Adipocyte (in vitro differentiated cells): ENCODE results near the gene DYNC1LI2.

Source experiments
- DNase-seq: peaks from one replicate; pipeline ENCODE4 v3.0.0-alpha.2; 2015; ENCODE audit warnings: low read depth
- H3K27me3 ChIP-seq: replicated peaks from 2 replicates; pipeline ENCODE4 v1.7.0; 2013; ENCODE audit warnings: mild to moderate bottlenecking, low read length, moderate library complexity; ENCODE audit not compliant: control insufficient read depth, insufficient read depth
- H3K36me3 ChIP-seq: 2 replicates; pipeline ENCODE4 v1.7.0; 2013; ENCODE audit warnings: low read length, mild to moderate bottlenecking, moderate library complexity; ENCODE audit not compliant: control insufficient read depth, insufficient read depth, severe bottlenecking
- H3K4me1 ChIP-seq: 2 replicates; pipeline ENCODE4 v1.7.0; 2013; ENCODE audit warnings: mild to moderate bottlenecking, low read length, moderate library complexity; ENCODE audit not compliant: control insufficient read depth, insufficient read depth
- H3K4me3 ChIP-seq: 2 replicates; pipeline ENCODE4 v1.7.0; 2013; ENCODE audit warnings: mild to moderate bottlenecking, low read length, moderate library complexity
- H3K9ac ChIP-seq: 2 replicates; pipeline ENCODE4 v1.7.0; 2013; ENCODE audit warnings: mild to moderate bottlenecking, low read length, moderate library complexity
- H3K9me3 ChIP-seq: 2 replicates; pipeline ENCODE4 v1.7.0; 2013; ENCODE audit warnings: mild to moderate bottlenecking, low read length, moderate library complexity; ENCODE audit not compliant: control insufficient read depth

The DYNC1LI2 gene

GRCh38 chr16:66713076-66713475 is 38.3 kb downstream of the DYNC1LI2 start:
- H3K27me3 ChIP-seq: no peaks in the 10 kb centered on the region
- H3K9ac ChIP-seq: no peak overlapping the region
- H3K9me3 ChIP-seq: peaks cover 6% of the 10 kb centered on the region
- H3K4me3 ChIP-seq: no peak overlapping the region
- no peak for DNase-seq
- H3K4me1 ChIP-seq: no peaks in the 10 kb centered on the region
- H3K36me3 ChIP-seq: no peaks in the 10 kb centered on the region

GRCh38 chr16:66712512-66712911 is 38.9 kb downstream of the DYNC1LI2 start:
- peaks cover 6% of the 10 kb centered on the region for H3K9me3 ChIP-seq
- no peaks in the 10 kb centered on the region for H3K36me3 ChIP-seq
- no peak overlapping the region for H3K9ac ChIP-seq
- H3K4me3 ChIP-seq: no peak overlapping the region
- no peaks in the 10 kb centered on the region for H3K4me1 ChIP-seq
- no peak for DNase-seq
- H3K27me3 ChIP-seq: no peaks in the 10 kb centered on the region

GRCh38 chr16:66711581-66711980 is 39.8 kb downstream of the DYNC1LI2 start:
- Histone ChIP-seq H3K9me3 (peaks cover 6% of the 10 kb centered on the region), H3K4me1 (peaks cover 2% of the 10 kb centered on the region), H3K9ac (no peak overlapping the region), H3K36me3 (no peaks in the 10 kb centered on the region), H3K27me3 (no peaks in the 10 kb centered on the region), H3K4me3 (no peak overlapping the region)
- no peak for DNase-seq

GRCh38 chr16:66706506-66706880 is 44.9 kb downstream of the DYNC1LI2 start:
- peaks cover 1% of the 10 kb centered on the region for H3K9me3 ChIP-seq
- H3K27me3 ChIP-seq: no peaks in the 10 kb centered on the region
- peak overlapping the region; percentile 1 for H3K9ac ChIP-seq
- no peaks in the 10 kb centered on the region for H3K36me3 ChIP-seq
- DNase-seq: no peak
- H3K4me1 ChIP-seq: peaks cover 23% of the 10 kb centered on the region
- peak overlapping the region; percentile 5 for H3K4me3 ChIP-seq

GRCh38 chr16:66705790-66706505 is 45.5 kb downstream of the DYNC1LI2 start:
- Histone ChIP-seq H3K9me3 (no peaks in the 10 kb centered on the region), H3K4me3 (peak overlapping the region; percentile 5), H3K4me1 (peaks cover 23% of the 10 kb centered on the region), H3K9ac (peak overlapping the region; percentile 1), H3K36me3 (no peaks in the 10 kb centered on the region), H3K27me3 (no peaks in the 10 kb centered on the region)
- DNase-seq: peak; percentile 67

GRCh38 chr16:66703406-66704215 is 47.8 kb downstream of the DYNC1LI2 start:
- Histone ChIP-seq H3K9ac (no peak overlapping the region), H3K4me1 (peaks cover 23% of the 10 kb centered on the region), H3K36me3 (no peaks in the 10 kb centered on the region), H3K4me3 (peak overlapping the region; percentile 38), H3K27me3 (no peaks in the 10 kb centered on the region), H3K9me3 (no peaks in the 10 kb centered on the region)
- DNase-seq: no peak

- no peaks in the 10 kb centered on the region for H3K9me3 ChIP-seq
- H3K36me3 ChIP-seq: no peaks in the 10 kb centered on the region
- H3K27me3 ChIP-seq: no peaks in the 10 kb centered on the region
- DNase-seq: no peak
- no peak overlapping the region for H3K4me3 ChIP-seq
- H3K4me1 ChIP-seq: peaks cover 20% of the 10 kb centered on the region
- no peak overlapping the region for H3K9ac ChIP-seq
Measured at GRCh38 chr16:66701516-66701915, 49.9 kb downstream of the DYNC1LI2 start.

- no peak overlapping the region for H3K4me3 ChIP-seq
- no peaks in the 10 kb centered on the region for H3K27me3 ChIP-seq
- no peaks in the 10 kb centered on the region for H3K36me3 ChIP-seq
- no peak for DNase-seq
- H3K9me3 ChIP-seq: no peaks in the 10 kb centered on the region
- peaks cover 16% of the 10 kb centered on the region for H3K4me1 ChIP-seq
- no peak overlapping the region for H3K9ac ChIP-seq
Measured at GRCh38 chr16:66701026-66701425, 50.4 kb downstream of the DYNC1LI2 start.

GRCh38 chr16:66699898-66700297 is 51.5 kb downstream of the DYNC1LI2 start:
- Histone ChIP-seq H3K4me1 (peaks cover 23% of the 10 kb centered on the region), H3K9me3 (no peaks in the 10 kb centered on the region), H3K4me3 (no peak overlapping the region), H3K36me3 (no peaks in the 10 kb centered on the region), H3K9ac (no peak overlapping the region), H3K27me3 (no peaks in the 10 kb centered on the region)
- DNase-seq: no peak

GRCh38 chr16:66698046-66698445 is 53.4 kb downstream of the DYNC1LI2 start:
- Histone ChIP-seq H3K4me1 (peaks cover 10% of the 10 kb centered on the region), H3K27me3 (no peaks in the 10 kb centered on the region), H3K9ac (no peak overlapping the region), H3K36me3 (no peaks in the 10 kb centered on the region), H3K9me3 (no peaks in the 10 kb centered on the region), H3K4me3 (no peak overlapping the region)
- DNase-seq: no peak

- Histone ChIP-seq H3K4me1 (peaks cover 10% of the 10 kb centered on the region), H3K36me3 (no peaks in the 10 kb centered on the region), H3K9me3 (no peaks in the 10 kb centered on the region), H3K27me3 (no peaks in the 10 kb centered on the region), H3K4me3 (peak within 1 kb of the TSS; percentile 83), H3K9ac (peak within 1 kb of the TSS; percentile 87)
- peak; percentile 97 for DNase-seq
Measured at GRCh38 chr16:66696669-66697630, 54.5 kb downstream of the DYNC1LI2 start, which contains the start of gene CMTM4. Gene CMTM4, minus strand, starts transcription at chr16:66696743. Its CDS starts 218 bp downstream, at chr16:66696525.
